ENCODE data around the gene POMT1.

POMT1 gene

GRCh38 chr9:131522257-131523085 lies 19.8 kb downstream of the POMT1 start:
- no peak overlapping the region for H3K9ac ChIP-seq (ENCODE audit: low read depth, low read length)
- H3K4me2 ChIP-seq (ENCODE audit: low read length) = no peak overlapping the region
- no peaks in the 10 kb centered on the region for H3K27me3 ChIP-seq (ENCODE audit: control insufficient read depth, insufficient read depth, low read length)
- H3K4me1 ChIP-seq (ENCODE audit: control insufficient read depth, insufficient read depth, low read length) = no peaks in the 10 kb centered on the region
- no peaks in the 10 kb centered on the region for H3K9me3 ChIP-seq (replicated peaks; ENCODE audit: low read length)
- H3K36me3 ChIP-seq (ENCODE audit: insufficient read depth, low read length) = peaks cover 88% of the 10 kb centered on the region
- H3K4me3 ChIP-seq (ENCODE audit: low read length) = no peak overlapping the region

- Histone ChIP-seq H3K9me3 (replicated peaks; ENCODE audit: low read length) (no peaks in the 10 kb centered on the region), H3K4me2 (ENCODE audit: low read length) (no peak overlapping the region), H3K9ac (ENCODE audit: low read depth, low read length) (no peak overlapping the region), H3K27me3 (ENCODE audit: control insufficient read depth, insufficient read depth, low read length) (no peaks in the 10 kb centered on the region), H3K4me1 (ENCODE audit: control insufficient read depth, insufficient read depth, low read length) (no peaks in the 10 kb centered on the region), H3K36me3 (ENCODE audit: insufficient read depth, low read length) (peaks cover 83% of the 10 kb centered on the region), H3K4me3 (ENCODE audit: low read length) (no peak overlapping the region)
Measured at GRCh38 chr9:131523086-131523388, 20.3 kb downstream of the POMT1 start.

GRCh38 chr9:131523451-131524435 lies 21.0 kb downstream of the POMT1 start:
- H3K27me3 ChIP-seq (ENCODE audit: control insufficient read depth, insufficient read depth, low read length) = no peaks in the 10 kb centered on the region
- peaks cover 83% of the 10 kb centered on the region for H3K36me3 ChIP-seq (ENCODE audit: insufficient read depth, low read length)
- no peak overlapping the region for H3K4me2 ChIP-seq (ENCODE audit: low read length)
- no peak overlapping the region for H3K4me3 ChIP-seq (ENCODE audit: low read length)
- H3K4me1 ChIP-seq (ENCODE audit: control insufficient read depth, insufficient read depth, low read length) = no peaks in the 10 kb centered on the region
- no peak overlapping the region for H3K9ac ChIP-seq (ENCODE audit: low read depth, low read length)
- H3K9me3 ChIP-seq (replicated peaks; ENCODE audit: low read length) = no peaks in the 10 kb centered on the region

GRCh38 chr9:131524665-131525315 lies 22.1 kb downstream of the POMT1 start:
- Histone ChIP-seq H3K4me1 (ENCODE audit: control insufficient read depth, insufficient read depth, low read length) (peaks cover 2% of the 10 kb centered on the region), H3K9me3 (replicated peaks; ENCODE audit: low read length) (no peaks in the 10 kb centered on the region), H3K4me3 (ENCODE audit: low read length) (no peak overlapping the region), H3K27me3 (ENCODE audit: control insufficient read depth, insufficient read depth, low read length) (no peaks in the 10 kb centered on the region), H3K9ac (ENCODE audit: low read depth, low read length) (no peak overlapping the region), H3K36me3 (ENCODE audit: insufficient read depth, low read length) (peaks cover 82% of the 10 kb centered on the region), H3K4me2 (ENCODE audit: low read length) (no peak overlapping the region)

- no peak overlapping the region for H3K9ac ChIP-seq (ENCODE audit: low read depth, low read length)
- H3K27me3 ChIP-seq (ENCODE audit: control insufficient read depth, insufficient read depth, low read length) = no peaks in the 10 kb centered on the region
- H3K4me1 ChIP-seq (ENCODE audit: control insufficient read depth, insufficient read depth, low read length) = peaks cover 9% of the 10 kb centered on the region
- H3K36me3 ChIP-seq (ENCODE audit: insufficient read depth, low read length) = peaks cover 73% of the 10 kb centered on the region
- no peak overlapping the region for H3K4me2 ChIP-seq (ENCODE audit: low read length)
- no peak overlapping the region for H3K4me3 ChIP-seq (ENCODE audit: low read length)
- no peaks in the 10 kb centered on the region for H3K9me3 ChIP-seq (replicated peaks; ENCODE audit: low read length)
Measured at GRCh38 chr9:131525643-131526565, 23.2 kb downstream of the POMT1 start.

- Histone ChIP-seq H3K9ac (ENCODE audit: low read depth, low read length) (no peak overlapping the region), H3K4me3 (ENCODE audit: low read length) (no peak overlapping the region), H3K27me3 (ENCODE audit: control insufficient read depth, insufficient read depth, low read length) (no peaks in the 10 kb centered on the region), H3K9me3 (replicated peaks; ENCODE audit: low read length) (no peaks in the 10 kb centered on the region), H3K36me3 (ENCODE audit: insufficient read depth, low read length) (peaks cover 52% of the 10 kb centered on the region), H3K4me2 (ENCODE audit: low read length) (no peak overlapping the region), H3K4me1 (ENCODE audit: control insufficient read depth, insufficient read depth, low read length) (peaks cover 14% of the 10 kb centered on the region)
Measured at GRCh38 chr9:131528186-131528585, 25.5 kb downstream of the POMT1 start.

GRCh38 chr9:131528886-131529505 lies 26.3 kb downstream of the POMT1 start:
- H3K9me3 ChIP-seq (replicated peaks; ENCODE audit: low read length) = no peaks in the 10 kb centered on the region
- H3K4me2 ChIP-seq (ENCODE audit: low read length) = no peak overlapping the region
- no peak overlapping the region for H3K4me3 ChIP-seq (ENCODE audit: low read length)
- H3K4me1 ChIP-seq (ENCODE audit: control insufficient read depth, insufficient read depth, low read length) = peaks cover 14% of the 10 kb centered on the region
- no peak overlapping the region for H3K9ac ChIP-seq (ENCODE audit: low read depth, low read length)
- H3K36me3 ChIP-seq (ENCODE audit: insufficient read depth, low read length) = peaks cover 44% of the 10 kb centered on the region
- H3K27me3 ChIP-seq (ENCODE audit: control insufficient read depth, insufficient read depth, low read length) = no peaks in the 10 kb centered on the region

- Histone ChIP-seq H3K4me1 (ENCODE audit: control insufficient read depth, insufficient read depth, low read length) (peaks cover 14% of the 10 kb centered on the region), H3K9ac (ENCODE audit: low read depth, low read length) (peak overlapping the region; percentile 92), H3K4me2 (ENCODE audit: low read length) (peak overlapping the region; percentile 91), H3K4me3 (ENCODE audit: low read length) (peak overlapping the region; percentile 78), H3K9me3 (replicated peaks; ENCODE audit: low read length) (no peaks in the 10 kb centered on the region), H3K36me3 (ENCODE audit: insufficient read depth, low read length) (peaks cover 35% of the 10 kb centered on the region), H3K27me3 (ENCODE audit: control insufficient read depth, insufficient read depth, low read length) (no peaks in the 10 kb centered on the region)
Measured at GRCh38 chr9:131529597-131530545, 27.2 kb downstream of the POMT1 start.

GRCh38 chr9:131530546-131530919 lies 27.8 kb downstream of the POMT1 start:
- Histone ChIP-seq H3K9me3 (replicated peaks; ENCODE audit: low read length) (no peaks in the 10 kb centered on the region), H3K36me3 (ENCODE audit: insufficient read depth, low read length) (peaks cover 30% of the 10 kb centered on the region), H3K4me2 (ENCODE audit: low read length) (peak overlapping the region; percentile 91), H3K9ac (ENCODE audit: low read depth, low read length) (peak overlapping the region; percentile 92), H3K4me1 (ENCODE audit: control insufficient read depth, insufficient read depth, low read length) (peaks cover 14% of the 10 kb centered on the region), H3K4me3 (ENCODE audit: low read length) (peak overlapping the region; percentile 78), H3K27me3 (ENCODE audit: control insufficient read depth, insufficient read depth, low read length) (peaks cover 3% of the 10 kb centered on the region)
